GM18873 (cell line): Measurements from ENCODE around the gene DCTN3.

Source experiments
- ATAC-seq: cut with Tn5 transposase; IDR thresholded peaks from one replicate; pipeline ENCODE4 v1.9.1; 2021; ENCODE audit warnings: mild to moderate bottlenecking, moderate library complexity, moderate number of reproducible peaks; ENCODE audit not compliant: unreplicated experiment, low FRiP score

DCTN3 gene

GRCh38 chr9:34624475-34625185, 4.3 kb upstream of the DCTN3 start:
- no peak for ATAC-seq

- ATAC-seq: no peak
Observed at GRCh38 chr9:34623374-34624235, 3.3 kb upstream of the DCTN3 start.

- ATAC-seq: no peak
Observed at GRCh38 chr9:34615132-34615531, 5.2 kb downstream of the DCTN3 start.

- ATAC-seq: no peak
Observed at GRCh38 chr9:34612788-34613390, 7.4 kb downstream of the DCTN3 start.

- ATAC-seq: peak; percentile 49
Observed at GRCh38 chr9:34611811-34612787, 8.2 kb downstream of the DCTN3 start, which contains the start of gene RPP25L. RPP25L (minus strand) TSS chr9:34612097; CDS start chr9:34611296, 801 bp downstream.

GRCh38 chr9:34611251-34611810, 9.0 kb downstream of the DCTN3 start:
- ATAC-seq: no peak

- no peak for ATAC-seq
Observed at GRCh38 chr9:34610434-34611206, 9.7 kb downstream of the DCTN3 start.

- ATAC-seq: no peak
Observed at GRCh38 chr9:34607331-34607730, 13.0 kb downstream of the DCTN3 start.

GRCh38 chr9:34606905-34607304, 13.4 kb downstream of the DCTN3 start:
- no peak for ATAC-seq

GRCh38 chr9:34606190-34606589, 14.1 kb downstream of the DCTN3 start:
- ATAC-seq: no peak

- ATAC-seq: peak; percentile 59
Observed at GRCh38 chr9:34603610-34604231, 16.6 kb downstream of the DCTN3 start.

- no peak for ATAC-seq
Observed at GRCh38 chr9:34601937-34602573, 18.2 kb downstream of the DCTN3 start.

GRCh38 chr9:34600908-34601307, 19.4 kb downstream of the DCTN3 start:
- no peak for ATAC-seq

- ATAC-seq: no peak
Observed at GRCh38 chr9:34599546-34599945, 20.7 kb downstream of the DCTN3 start.

GRCh38 chr9:34594177-34594576, 26.1 kb downstream of the DCTN3 start:
- ATAC-seq: no peak

GRCh38 chr9:34592895-34593601, 27.2 kb downstream of the DCTN3 start:
- no peak for ATAC-seq
